ENCODE data around the gene MARVELD2. TPM values are rescaled to one million over a fixed set of nuclear protein-coding genes. Genes with fewer than 3 reads are reported as not detected.
"Not testable (repeated sequence)": the region's sequence is repeated elsewhere in the genome, so short reads cannot be mapped to it uniquely, and the experiment has no call there.

The MARVELD2 gene
- total and polyA plus RNA-seq, 4 experiments from 2014 or later: 0.20 to 1.5 (median 1.1) TPM

- DNase-seq; CTCF ChIA-PET (ENCODE audit: partially characterized antibody); H3K36me3 ChIP-seq (ENCODE audit: insufficient read depth, low read length); H3K27ac ChIP-seq (ENCODE audit: low read depth, low read length); H3K9me3 Mint-ChIP-seq; H3K4me1 Mint-ChIP-seq; H3K27me3 Mint-ChIP-seq; H3K4me3 Mint-ChIP-seq; intact Hi-C loops (cut with micrococcal nuclease); H3K9me3 ChIP-seq (ENCODE audit: control insufficient read depth in 1 of 2, low read length in 2 of 2); H3K4me1 ChIP-seq (ENCODE audit: insufficient read depth, low read length); H3K27ac Mint-ChIP-seq; H3K4me3 ChIP-seq (ENCODE audit: low read length in 2 of 2); H3K27me3 ChIP-seq (ENCODE audit: insufficient read depth, low read length); H3K36me3 Mint-ChIP-seq; POLR2A ChIA-PET (ENCODE audit: partially characterized antibody): not testable (repeated sequence)
Observed at GRCh38 chr5:69450527-69450926, 35.6 kb downstream of the MARVELD2 start.

DNA sequence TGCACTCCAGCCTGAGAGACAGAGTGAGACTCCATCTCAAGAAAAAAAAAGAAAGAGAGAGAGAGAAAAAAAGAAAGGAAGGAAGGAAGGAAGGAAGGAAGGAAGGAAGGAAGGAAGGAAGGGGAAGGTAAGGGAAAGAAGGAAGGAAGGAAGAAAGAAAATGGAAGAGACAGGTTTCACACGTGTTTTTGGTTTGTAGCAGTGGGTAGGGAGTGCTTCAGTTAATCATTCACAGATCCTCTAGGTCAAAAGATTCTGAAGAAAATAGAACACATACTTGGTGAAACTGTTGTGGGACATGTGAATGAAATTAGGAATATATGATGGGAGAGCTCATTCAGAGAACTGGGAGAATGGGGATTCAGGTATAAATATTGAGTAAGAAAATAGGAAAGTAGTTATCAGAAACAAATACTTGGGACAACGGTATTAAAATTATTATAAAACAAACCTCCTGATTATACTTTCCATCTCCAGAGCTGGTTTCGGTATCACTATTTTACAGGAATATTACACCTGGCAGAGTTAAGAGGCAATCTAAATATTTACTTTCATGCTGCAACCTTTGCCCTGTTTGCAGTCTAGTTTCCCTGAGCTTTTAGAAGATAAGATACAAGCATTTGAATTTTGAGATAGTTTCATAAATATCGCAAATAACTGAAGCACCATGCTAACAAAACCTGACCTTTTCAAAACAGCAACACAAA lies 37.2 kb downstream of the MARVELD2 start:
- Histone ChIP-seq H3K36me3 (ENCODE audit: insufficient read depth, low read length) (no peaks in the 10 kb centered on the region), H3K4me1 (ENCODE audit: insufficient read depth, low read length) (no peaks in the 10 kb centered on the region), H3K4me3 (ENCODE audit: low read length in 2 of 2) (no peak overlapping the region), H3K27ac (ENCODE audit: low read depth, low read length) (no peak overlapping the region), H3K9me3 (ENCODE audit: control insufficient read depth in 1 of 2, low read length in 2 of 2) (no peaks in the 10 kb centered on the region), H3K27me3 (ENCODE audit: insufficient read depth, low read length) (no peaks in the 10 kb centered on the region)
- ChIA-PET POLR2A (ENCODE audit: partially characterized antibody) (no interaction called here), CTCF (ENCODE audit: partially characterized antibody) (no interaction called here)
- Mint-ChIP-seq H3K9me3 (peaks cover 0 to 6% (median 2%) of the 10 kb centered on the region in 8 donors), H3K27ac (no peak overlapping the region), H3K4me3 (no peak overlapping the region), H3K27me3 (peaks cover 0 to 7% of the 10 kb centered on the region in 2 donors), H3K36me3 (no peaks in the 10 kb centered on the region), H3K4me1 (no peaks in the 10 kb centered on the region)
- intact Hi-C loops (cut with micrococcal nuclease): no loop called here
- no peak for DNase-seq

DNA sequence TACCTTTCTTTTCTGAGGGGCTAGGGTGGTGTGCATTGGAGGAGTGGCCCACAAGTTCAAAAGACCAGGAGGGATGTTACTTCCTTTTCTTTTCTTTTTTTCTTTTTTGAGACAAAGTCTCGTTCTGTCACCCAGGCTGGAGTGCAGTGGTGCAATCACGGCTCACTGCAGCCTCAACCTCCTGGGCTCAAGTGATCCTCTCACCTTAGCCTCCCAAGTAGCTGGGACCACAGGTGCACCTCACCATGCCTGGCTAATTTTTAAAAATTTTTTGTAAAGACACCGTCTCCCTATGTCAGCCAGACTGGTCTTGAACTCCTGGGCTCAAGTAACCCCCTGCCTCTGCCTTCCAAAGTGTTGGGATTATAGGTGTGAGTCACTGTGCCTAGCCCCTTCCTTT lies 38.6 kb downstream of the MARVELD2 start:
- H3K27ac Mint-ChIP-seq; H3K36me3 ChIP-seq (ENCODE audit: insufficient read depth, low read length); H3K9me3 ChIP-seq (ENCODE audit: control insufficient read depth in 1 of 2, low read length in 2 of 2); DNase-seq; CTCF ChIA-PET (ENCODE audit: partially characterized antibody); intact Hi-C loops (cut with micrococcal nuclease); H3K36me3 Mint-ChIP-seq; H3K27me3 ChIP-seq (ENCODE audit: insufficient read depth, low read length); H3K4me1 Mint-ChIP-seq; H3K4me1 ChIP-seq (ENCODE audit: insufficient read depth, low read length); H3K4me3 ChIP-seq (ENCODE audit: low read length in 2 of 2); H3K9me3 Mint-ChIP-seq; H3K4me3 Mint-ChIP-seq; H3K27me3 Mint-ChIP-seq; H3K27ac ChIP-seq (ENCODE audit: low read depth, low read length); POLR2A ChIA-PET (ENCODE audit: partially characterized antibody): not testable (repeated sequence)

GRCh38 chr5:69454460-69455249 lies 39.7 kb downstream of the MARVELD2 start:
- intact Hi-C loops (cut with micrococcal nuclease): no loop called here
- H3K27me3 Mint-ChIP-seq: peaks cover 1 to 13% of the 10 kb centered on the region in 2 donors
- no peak overlapping the region for H3K4me3 ChIP-seq (ENCODE audit: low read length in 2 of 2)
- no peak overlapping the region for H3K27ac Mint-ChIP-seq
- no peak overlapping the region for H3K4me3 Mint-ChIP-seq
- peaks cover 0 to 8% (median 4%) of the 10 kb centered on the region in 8 donors for H3K9me3 Mint-ChIP-seq
- H3K27me3 ChIP-seq (ENCODE audit: insufficient read depth, low read length): no peaks in the 10 kb centered on the region
- no peak overlapping the region for H3K27ac ChIP-seq (ENCODE audit: low read depth, low read length)
- no peak for DNase-seq
- H3K36me3 Mint-ChIP-seq: no peaks in the 10 kb centered on the region
- ChIA-PET CTCF (ENCODE audit: partially characterized antibody) (no interaction called here), POLR2A (ENCODE audit: partially characterized antibody) (no interaction called here)
- H3K4me1 Mint-ChIP-seq: no peaks in the 10 kb centered on the region
- no peaks in the 10 kb centered on the region for H3K9me3 ChIP-seq (ENCODE audit: control insufficient read depth in 1 of 2, low read length in 2 of 2)
- no peaks in the 10 kb centered on the region for H3K36me3 ChIP-seq (ENCODE audit: insufficient read depth, low read length)
- no peaks in the 10 kb centered on the region for H3K4me1 ChIP-seq (ENCODE audit: insufficient read depth, low read length)

GRCh38 chr5:69455428-69455988 lies 40.6 kb downstream of the MARVELD2 start:
- intact Hi-C loops (cut with micrococcal nuclease); H3K4me3 Mint-ChIP-seq; H3K27ac ChIP-seq (ENCODE audit: low read depth, low read length); H3K36me3 ChIP-seq (ENCODE audit: insufficient read depth, low read length); H3K27ac Mint-ChIP-seq; H3K4me3 ChIP-seq (ENCODE audit: low read length in 2 of 2); DNase-seq; H3K4me1 ChIP-seq (ENCODE audit: insufficient read depth, low read length); H3K27me3 ChIP-seq (ENCODE audit: insufficient read depth, low read length); CTCF ChIA-PET (ENCODE audit: partially characterized antibody); H3K4me1 Mint-ChIP-seq; H3K36me3 Mint-ChIP-seq; H3K9me3 Mint-ChIP-seq; POLR2A ChIA-PET (ENCODE audit: partially characterized antibody); H3K9me3 ChIP-seq (ENCODE audit: control insufficient read depth in 1 of 2, low read length in 2 of 2): not testable (repeated sequence)
- H3K27me3 Mint-ChIP-seq: peaks cover 1 to 13% of the 10 kb centered on the region in 2 donors

DNA sequence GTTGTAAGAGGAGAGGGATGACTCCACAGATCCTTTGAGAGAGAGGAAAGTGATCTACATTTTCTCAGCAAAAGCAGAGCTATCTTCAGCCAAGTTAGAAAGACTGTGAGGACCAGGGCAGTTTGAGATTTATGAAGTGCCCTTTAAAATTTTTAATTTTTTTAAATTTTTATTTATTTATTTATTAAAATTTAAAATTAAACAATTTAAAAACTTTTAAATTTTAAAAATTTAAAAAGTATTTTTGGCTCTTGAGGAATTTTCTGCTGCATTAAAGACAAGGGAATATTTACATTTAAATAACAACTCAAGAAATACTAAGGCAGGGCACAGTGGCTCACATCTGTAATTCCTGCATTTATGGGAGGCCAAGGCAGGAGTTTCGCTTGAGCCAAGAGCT lies 47.3 kb downstream of the MARVELD2 start:
- H3K4me1 Mint-ChIP-seq: no peaks in the 10 kb centered on the region
- CTCF ChIA-PET (ENCODE audit: partially characterized antibody): no interaction called here
- H3K4me3 Mint-ChIP-seq: no peak overlapping the region
- H3K4me3 ChIP-seq (ENCODE audit: low read length in 2 of 2): no peak overlapping the region
- POLR2A ChIA-PET (ENCODE audit: partially characterized antibody): no interaction called here
- peaks cover 0 to 7% (median 2%) of the 10 kb centered on the region in 8 donors for H3K9me3 Mint-ChIP-seq
- H3K36me3 ChIP-seq (ENCODE audit: insufficient read depth, low read length): no peaks in the 10 kb centered on the region
- no peak overlapping the region for H3K27ac ChIP-seq (ENCODE audit: low read depth, low read length)
- intact Hi-C loops (cut with micrococcal nuclease): no loop called here
- H3K36me3 Mint-ChIP-seq: no peaks in the 10 kb centered on the region
- H3K27ac Mint-ChIP-seq: no peak overlapping the region
- no peaks in the 10 kb centered on the region for H3K4me1 ChIP-seq (ENCODE audit: insufficient read depth, low read length)
- no peaks in the 10 kb centered on the region for H3K9me3 ChIP-seq (ENCODE audit: control insufficient read depth in 1 of 2, low read length in 2 of 2)
- no peaks in the 10 kb centered on the region for H3K27me3 ChIP-seq (ENCODE audit: insufficient read depth, low read length)
- no peak for DNase-seq
- peaks cover 1 to 6% of the 10 kb centered on the region in 2 donors for H3K27me3 Mint-ChIP-seq

DNA sequence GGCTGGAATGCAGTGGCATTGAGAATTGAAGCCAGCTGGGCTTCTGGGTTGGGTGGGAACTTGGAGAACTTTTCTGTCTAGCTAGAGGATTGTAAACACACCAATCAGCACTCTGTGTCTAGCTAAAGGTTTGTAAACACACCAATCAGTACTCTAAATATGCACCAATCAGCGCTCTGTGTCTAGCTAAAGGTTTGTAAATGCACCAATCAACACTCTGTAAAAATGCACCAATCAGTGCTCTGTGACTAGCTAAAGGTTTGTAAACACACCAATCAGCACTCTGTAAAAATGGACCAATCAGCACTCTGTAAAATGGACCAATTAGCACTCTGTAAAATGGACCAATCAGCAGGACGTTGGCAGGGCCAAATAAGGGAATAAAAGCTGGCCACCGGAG lies 51.5 kb downstream of the MARVELD2 start:
- DNase-seq: not testable (repeated sequence)

More for the DNA sequence above, 51.5 kb downstream of the MARVELD2 start:
- H3K27ac Mint-ChIP-seq; H3K36me3 Mint-ChIP-seq; H3K27me3 Mint-ChIP-seq; H3K4me1 ChIP-seq (ENCODE audit: insufficient read depth, low read length); H3K36me3 ChIP-seq (ENCODE audit: insufficient read depth, low read length); CTCF ChIA-PET (ENCODE audit: partially characterized antibody); H3K27me3 ChIP-seq (ENCODE audit: insufficient read depth, low read length); H3K4me1 Mint-ChIP-seq; H3K27ac ChIP-seq (ENCODE audit: low read depth, low read length); H3K4me3 ChIP-seq (ENCODE audit: low read length in 2 of 2); POLR2A ChIA-PET (ENCODE audit: partially characterized antibody); H3K9me3 ChIP-seq (ENCODE audit: control insufficient read depth in 1 of 2, low read length in 2 of 2); intact Hi-C loops (cut with micrococcal nuclease); H3K9me3 Mint-ChIP-seq; H3K4me3 Mint-ChIP-seq: not testable (repeated sequence)

All from CD4-positive, alpha-beta memory T cell (primary cell).